GM23248 (cell line): ENCODE measurements around the gene PEPD. TPM values are rescaled to one million over a fixed set of nuclear protein-coding genes. Genes with fewer than 3 reads are reported as not detected.
A peak's percentile ranks its signal among the peaks of the same experiment; 100 is the strongest.

Source experiments
- DNase-seq: peaks from one replicate; pipeline ENCODE4 v3.0.0-alpha.2; 2015
- H2AFZ ChIP-seq: fragments of 200-600 bp; sonication (generic); 2 replicates; pipeline ENCODE4 v1.6.1; 2016; ENCODE audit warnings: antibody characterized with exemption
- H3F3A ChIP-seq: fragments of 200-600 bp; sonication (generic); 2 replicates; pipeline ENCODE4 v1.6.1; 2016; ENCODE audit warnings: mild to moderate bottlenecking, antibody characterized with exemption, mixed run types; ENCODE audit not compliant: insufficient read depth
- H3K27ac ChIP-seq: fragments of 200-600 bp; sonication (generic); 2 replicates; pipeline ENCODE4 v1.5.1; 2016; ENCODE audit warnings: mild to moderate bottlenecking
- H3K27me3 ChIP-seq: fragments of 200-600 bp; sonication (generic); replicated peaks from 2 replicates; pipeline ENCODE4 v1.6.1; 2016; ENCODE audit warnings: mild to moderate bottlenecking; ENCODE audit not compliant: insufficient read depth
- H3K36me3 ChIP-seq: fragments of 200-600 bp; sonication (generic); 2 replicates; pipeline ENCODE4 v1.6.1; 2016; ENCODE audit warnings: low read depth, mild to moderate bottlenecking
- H3K4me1 ChIP-seq: fragments of 200-600 bp; sonication (generic); 2 replicates; pipeline ENCODE4 v1.6.1; 2016; ENCODE audit warnings: mild to moderate bottlenecking; ENCODE audit not compliant: insufficient read depth
- H3K4me2 ChIP-seq: fragments of 200-600 bp; sonication (generic); one replicate; pipeline ENCODE4 v1.6.1; 2016; ENCODE audit warnings: mild to moderate bottlenecking; ENCODE audit not compliant: unreplicated experiment
- H3K4me3 ChIP-seq: fragments of 200-600 bp; sonication (generic); 2 replicates; pipeline ENCODE4 v1.5.1; 2016; ENCODE audit warnings: mild to moderate bottlenecking
- H3K79me2 ChIP-seq: fragments of 200-600 bp; sonication (generic); 2 replicates; pipeline ENCODE4 v1.6.1; 2016; ENCODE audit warnings: mild to moderate bottlenecking; ENCODE audit not compliant: insufficient read depth
- H3K9ac ChIP-seq: fragments of 200-600 bp; sonication (generic); 2 replicates; pipeline ENCODE4 v1.6.1; 2016; ENCODE audit warnings: mild to moderate bottlenecking
- H3K9me2 ChIP-seq: fragments of 200-600 bp; sonication (generic); 2 replicates; pipeline ENCODE4 v1.6.1; 2016; ENCODE audit warnings: mixed run types, mild to moderate bottlenecking, moderate library complexity; ENCODE audit not compliant: insufficient read depth
- H3K9me3 ChIP-seq: fragments of 200-600 bp; sonication (generic); one replicate; pipeline ENCODE4 v1.6.1; 2017; ENCODE audit warnings: low read depth
- H4K20me1 ChIP-seq: fragments of 200-600 bp; sonication (generic); 2 replicates; pipeline ENCODE4 v1.6.0; 2016; ENCODE audit not compliant: insufficient read depth
- EZH2 ChIP-seq: fragments of 200-600 bp; sonication (generic); IDR thresholded peaks from 2 replicates; pipeline ENCODE4 v1.6.1; 2018; ENCODE audit warnings: antibody characterized with exemption, mild to moderate bottlenecking; ENCODE audit not compliant: insufficient read depth, poor library complexity, severe bottlenecking
- EZH2phosphoT487 ChIP-seq: fragments of 200-600 bp; sonication (generic); IDR thresholded peaks from 2 replicates; pipeline ENCODE4 v1.6.1; 2018; ENCODE audit warnings: antibody characterized with exemption, moderate library complexity, mild to moderate bottlenecking, low read depth; ENCODE audit not compliant: insufficient read depth
- WGBS, 2 experiments: methylation state at CpG; one replicate each; pipeline ENCODE4 v1.1.6; 2015 to 2017; ENCODE audit warnings: low lambda C conversion rate in 2 of 2, low coverage in 1 of 2; ENCODE audit errors: missing lambda C conversion rate in 2 of 2; 5-methylcytosine and 5-hydroxymethylcytosine counted together
- in situ Hi-C: fragments of 300-500 bp; cut with MboI; formaldehyde crosslinking; loops from 2 replicates; pipeline ENCODE4 v1.15.0; 2020
- polyA plus RNA-seq: library from polyadenylated mRNA; unstranded; fragments of >200 nt; fragmentation: Nextera tagmentation; extraction: Ambion mirVana; gene quantifications from 2 replicates; pipeline ENCODE4 v1.2.1, GENCODE V29; 2016
- total RNA-seq: library from RNA; depleted of rRNA; stranded (reverse); fragments of >200 nt; shearing (Covaris generic); gene quantifications from 2 replicates; pipeline ENCODE4 v1.2.3, GENCODE V29; 2014

PEPD gene
- total and polyA plus RNA-seq, 2 experiments from 2014 or later, result 54.8 to 86.5 TPM

GRCh38 chr19:33397536-33398360, 123.8 kb downstream of the PEPD start:
- H3K4me2 ChIP-seq, result no peak overlapping the region
- no peak overlapping the region for H3K27ac ChIP-seq
- WGBS, 2 experiments, result 83 to 87% methylated on average over 14 to 15 of the region's 15 CpGs

GRCh38 chr19:33396701-33397535, 124.7 kb downstream of the PEPD start:
- H3K79me2 ChIP-seq, result no peaks in the 10 kb centered on the region
- H2AFZ ChIP-seq, result no peak overlapping the region
- no peak overlapping the region for H3K4me2 ChIP-seq
- H3K9me2 ChIP-seq, result no peaks in the 10 kb centered on the region
- H3K27me3 ChIP-seq, result no peaks in the 10 kb centered on the region
- peaks cover 28% of the 10 kb centered on the region for H3K4me1 ChIP-seq
- H3K36me3 ChIP-seq, result no peaks in the 10 kb centered on the region
- peaks cover 8% of the 10 kb centered on the region; the same call in 1 of the 2 replicates for H3F3A ChIP-seq
- in situ Hi-C loops, result no loop called here
- WGBS, 2 experiments, result 88 to 89% methylated on average over 24 to 30 of the region's 30 CpGs
- H3K9me3 ChIP-seq, result no peaks in the 10 kb centered on the region
- TF ChIP-seq EZH2phosphoT487 (no peak), EZH2 (no peak)
- H3K27ac ChIP-seq, result no peak overlapping the region
- no peak overlapping the region for H3K4me3 ChIP-seq
- no peaks in the 10 kb centered on the region for H4K20me1 ChIP-seq
- DNase-seq, result no peak
- H3K9ac ChIP-seq, result no peak overlapping the region

More at GRCh38 chr19:33397536-33398360, 123.8 kb downstream of the PEPD start:
- TF ChIP-seq EZH2phosphoT487 (no peak), EZH2 (no peak)
- no peaks in the 10 kb centered on the region for H3K79me2 ChIP-seq
- H3K9me3 ChIP-seq, result no peaks in the 10 kb centered on the region
- H3K36me3 ChIP-seq, result no peaks in the 10 kb centered on the region
- peaks cover 8% of the 10 kb centered on the region; the same call in 1 of the 2 replicates for H3F3A ChIP-seq
- H4K20me1 ChIP-seq, result no peaks in the 10 kb centered on the region
- DNase-seq, result no peak
- H3K9ac ChIP-seq, result no peak overlapping the region
- H3K27me3 ChIP-seq, result no peaks in the 10 kb centered on the region
- in situ Hi-C loops, result no loop called here
- H3K4me1 ChIP-seq, result peaks cover 28% of the 10 kb centered on the region
- H3K4me3 ChIP-seq, result no peak overlapping the region
- no peak overlapping the region for H2AFZ ChIP-seq
- H3K9me2 ChIP-seq, result no peaks in the 10 kb centered on the region

- Histone ChIP-seq H3F3A (peaks cover 8% of the 10 kb centered on the region; the same call in 1 of the 2 replicates), H4K20me1 (no peaks in the 10 kb centered on the region), H3K4me1 (peaks cover 28% of the 10 kb centered on the region), H3K9me3 (no peaks in the 10 kb centered on the region), H3K9ac (peak overlapping the region; percentile 47), H3K27me3 (no peaks in the 10 kb centered on the region), H2AFZ (no peak overlapping the region), H3K79me2 (no peaks in the 10 kb centered on the region), H3K4me3 (no peak overlapping the region), H3K9me2 (no peaks in the 10 kb centered on the region), H3K4me2 (peak overlapping the region; percentile 43), H3K27ac (peak overlapping the region; percentile 79; the same call in 1 of the 2 replicates), H3K36me3 (no peaks in the 10 kb centered on the region)
- TF ChIP-seq EZH2phosphoT487 (no peak), EZH2 (no peak)
- in situ Hi-C loops, result no loop called here
- DNase-seq, result peak; percentile 90
- WGBS, 2 experiments, result 60 to 62% methylated on average over 26 to 31 of the region's 31 CpGs
These were observed 125.7 kb downstream of the PEPD start for GRCh38 chr19:33395561-33396550.
